NCI-H774 (cell line): ENCODE data around the gene RCSD1.

Experiments used
- DNase-seq: peaks from one replicate; lab custom pipeline; 2025; lab: John Stamatoyannopoulos, UW

RCSD1 gene

GRCh38 chr1:167643441-167643840 is 13.4 kb downstream of the RCSD1 start:
- no peak for DNase-seq

DNA sequence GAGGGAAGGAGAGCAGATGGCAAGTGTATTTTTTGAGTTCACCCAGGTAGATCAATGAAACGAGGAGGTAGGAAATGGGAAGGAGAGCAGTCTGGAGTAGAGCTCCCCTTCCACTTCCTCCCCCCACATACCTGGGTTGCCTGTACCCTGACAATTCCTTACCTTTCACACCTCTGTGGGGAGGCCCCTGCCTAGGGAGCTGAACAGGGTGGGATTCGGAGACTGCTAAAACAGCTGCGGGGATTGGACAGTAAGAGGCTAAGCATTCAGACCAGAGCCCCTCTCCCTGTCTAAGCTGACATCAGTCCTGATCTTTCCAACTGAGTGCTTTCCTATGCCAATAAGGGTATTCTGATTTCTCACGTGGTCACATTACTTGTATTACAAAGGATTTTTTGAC is 14.5 kb downstream of the RCSD1 start:
- DNase-seq = no peak

DNA sequence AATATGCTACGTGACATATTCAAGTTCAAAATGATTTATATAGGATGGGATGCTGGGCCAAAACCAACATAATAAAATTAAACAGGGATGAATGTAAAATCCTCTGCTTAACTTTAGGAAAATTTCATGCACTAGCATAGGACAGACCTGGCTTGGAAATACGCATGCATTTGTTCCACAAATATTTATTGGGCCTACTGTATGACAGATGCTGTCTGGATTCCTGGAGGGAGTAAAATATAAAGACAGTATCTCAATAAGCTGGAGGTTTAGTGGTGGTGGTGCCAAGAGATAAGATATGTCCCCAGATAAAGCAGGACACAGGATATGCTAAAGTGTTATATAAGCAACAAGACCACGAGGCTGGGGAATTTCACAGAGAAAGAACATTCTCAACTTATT is 15.1 kb downstream of the RCSD1 start:
- no peak for DNase-seq

GRCh38 chr1:167645625-167646414 is 15.8 kb downstream of the RCSD1 start:
- no peak for DNase-seq

- DNase-seq = no peak
These were observed 18.3 kb downstream of the RCSD1 start for GRCh38 chr1:167648252-167648849.

DNA sequence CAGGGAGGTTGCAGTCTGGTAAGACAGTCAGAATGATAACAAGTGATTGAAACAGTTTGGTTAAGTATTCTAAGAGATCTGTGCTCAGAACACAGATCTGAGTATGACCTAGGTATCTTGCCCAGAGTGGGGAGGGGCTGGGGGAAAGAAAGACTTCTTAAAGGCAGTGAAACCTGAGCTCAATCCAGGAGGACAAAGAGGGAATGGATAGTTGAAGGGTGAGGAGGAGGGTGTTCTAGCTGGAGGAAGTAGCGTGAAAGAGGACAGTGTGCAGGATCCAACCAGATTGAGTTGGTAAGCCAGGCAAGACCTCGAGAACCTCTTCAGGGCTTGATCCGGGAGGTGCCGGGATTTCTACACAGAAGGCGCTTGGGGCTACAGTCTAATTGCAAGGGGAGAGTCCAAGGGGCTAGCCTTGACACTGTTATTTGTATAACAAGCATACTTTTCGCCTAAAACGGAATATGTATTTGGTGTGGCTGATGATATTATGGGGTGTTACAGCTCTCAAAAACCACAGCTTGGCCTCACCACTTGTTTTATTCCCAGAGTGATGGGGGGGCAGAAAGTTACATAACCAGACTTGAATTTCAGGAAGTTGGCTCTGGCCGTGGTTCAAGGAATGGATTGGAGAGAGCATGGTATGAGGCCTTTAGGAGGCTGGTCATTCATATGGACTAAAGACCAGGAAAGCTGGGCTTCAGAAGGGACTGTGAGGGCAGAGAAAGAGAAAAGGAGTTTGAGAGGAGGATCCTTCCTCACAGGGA is 19.1 kb downstream of the RCSD1 start:
- no peak for DNase-seq

DNA sequence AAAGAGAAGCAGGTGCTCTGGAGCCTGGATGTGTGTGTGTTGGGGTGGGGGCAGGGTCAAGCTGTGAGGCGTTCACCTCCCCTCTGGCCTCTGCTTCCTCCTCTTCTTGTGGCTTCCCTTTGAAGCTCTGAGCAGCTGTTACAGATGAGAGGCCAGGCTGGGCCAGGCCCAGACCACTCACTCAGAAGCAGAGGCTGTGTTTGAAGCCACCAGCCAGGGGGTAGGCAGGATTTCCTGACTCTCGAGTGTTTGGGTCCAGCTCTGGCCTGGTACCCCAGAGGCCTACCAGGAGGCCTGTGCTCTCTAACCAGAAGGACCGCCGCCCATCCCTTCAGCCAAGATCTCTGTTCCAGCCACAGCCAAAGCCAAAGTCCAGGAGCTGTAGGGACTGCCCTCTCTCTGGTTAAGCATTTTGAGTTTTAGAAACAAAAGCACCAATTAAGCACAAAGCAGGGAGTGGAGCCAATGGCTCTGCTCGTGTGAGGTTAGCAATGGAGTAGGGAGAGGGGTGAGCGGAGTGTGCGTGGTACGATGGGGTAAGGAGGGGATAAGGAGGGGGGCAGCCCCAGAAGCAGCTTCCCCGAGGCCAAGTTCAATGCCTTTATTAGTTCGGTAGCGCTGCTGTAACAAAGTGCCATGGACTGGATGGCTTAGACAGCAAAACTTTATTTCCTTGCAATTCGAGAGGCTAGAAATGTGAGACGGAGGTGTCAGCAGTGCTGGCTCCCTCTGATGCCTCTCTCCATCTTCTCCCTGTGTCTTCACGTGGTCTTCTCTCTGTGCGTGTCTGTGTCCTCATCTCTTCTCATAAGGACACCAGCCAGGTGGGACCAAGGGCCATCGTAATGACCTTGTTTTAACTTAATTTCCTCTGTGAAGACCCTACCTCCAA is 20.5 kb downstream of the RCSD1 start:
- no peak for DNase-seq

DNA sequence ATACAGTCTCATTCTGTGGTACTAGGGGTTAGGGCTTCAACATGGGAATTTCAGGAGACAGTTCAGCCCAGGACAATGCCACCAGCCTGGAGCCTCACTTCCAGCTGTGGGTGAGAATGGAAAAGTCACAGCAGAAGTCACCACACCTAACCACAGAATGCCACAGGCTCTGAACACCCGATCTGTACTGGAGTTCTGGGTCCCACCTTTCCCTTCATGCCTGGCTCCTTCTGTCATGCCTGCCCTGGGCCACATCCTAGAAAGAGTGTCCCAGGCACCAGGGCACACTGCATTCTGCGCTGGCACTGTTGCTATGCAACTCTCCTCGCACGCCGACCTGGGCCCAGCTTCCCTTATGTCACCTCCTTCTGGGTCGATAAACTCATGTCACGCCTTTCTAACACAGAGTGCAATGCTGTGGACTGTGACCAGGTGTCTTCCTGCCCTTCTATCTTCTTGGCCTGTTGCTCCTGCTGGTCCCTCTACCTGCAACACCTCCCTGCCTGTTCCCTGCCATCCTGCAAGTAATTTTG is 21.2 kb downstream of the RCSD1 start:
- no peak for DNase-seq

GRCh38 chr1:167654975-167655575 is 25.0 kb downstream of the RCSD1 start:
- DNase-seq = no peak

- no peak for DNase-seq
These were observed 26.6 kb downstream of the RCSD1 start for GRCh38 chr1:167656657-167657056.

- DNase-seq = no peak
These were observed 28.7 kb downstream of the RCSD1 start for GRCh38 chr1:167658574-167659328.

DNA sequence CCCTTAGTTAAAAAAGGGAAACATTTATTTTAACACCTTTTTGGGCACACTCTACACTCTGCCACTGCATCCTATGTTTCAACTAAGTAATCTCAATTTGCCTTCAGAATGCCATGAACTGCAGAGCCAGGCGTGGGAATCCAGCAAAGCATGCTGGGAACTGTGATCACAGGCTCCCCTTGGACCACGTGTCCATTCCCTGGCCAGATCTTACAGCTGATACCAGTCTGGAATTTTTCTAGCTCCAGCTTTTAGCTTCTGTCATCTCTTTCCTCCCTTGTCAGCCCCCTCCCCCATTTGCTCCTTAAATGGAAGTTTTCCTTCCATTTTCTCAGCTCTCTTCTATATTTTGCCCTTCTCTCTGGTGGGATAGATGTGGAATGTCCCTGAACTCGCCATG is 29.4 kb downstream of the RCSD1 start:
- DNase-seq = no peak

- DNase-seq = no peak
These were observed 29.8 kb downstream of the RCSD1 start for GRCh38 chr1:167659881-167660280.

DNA sequence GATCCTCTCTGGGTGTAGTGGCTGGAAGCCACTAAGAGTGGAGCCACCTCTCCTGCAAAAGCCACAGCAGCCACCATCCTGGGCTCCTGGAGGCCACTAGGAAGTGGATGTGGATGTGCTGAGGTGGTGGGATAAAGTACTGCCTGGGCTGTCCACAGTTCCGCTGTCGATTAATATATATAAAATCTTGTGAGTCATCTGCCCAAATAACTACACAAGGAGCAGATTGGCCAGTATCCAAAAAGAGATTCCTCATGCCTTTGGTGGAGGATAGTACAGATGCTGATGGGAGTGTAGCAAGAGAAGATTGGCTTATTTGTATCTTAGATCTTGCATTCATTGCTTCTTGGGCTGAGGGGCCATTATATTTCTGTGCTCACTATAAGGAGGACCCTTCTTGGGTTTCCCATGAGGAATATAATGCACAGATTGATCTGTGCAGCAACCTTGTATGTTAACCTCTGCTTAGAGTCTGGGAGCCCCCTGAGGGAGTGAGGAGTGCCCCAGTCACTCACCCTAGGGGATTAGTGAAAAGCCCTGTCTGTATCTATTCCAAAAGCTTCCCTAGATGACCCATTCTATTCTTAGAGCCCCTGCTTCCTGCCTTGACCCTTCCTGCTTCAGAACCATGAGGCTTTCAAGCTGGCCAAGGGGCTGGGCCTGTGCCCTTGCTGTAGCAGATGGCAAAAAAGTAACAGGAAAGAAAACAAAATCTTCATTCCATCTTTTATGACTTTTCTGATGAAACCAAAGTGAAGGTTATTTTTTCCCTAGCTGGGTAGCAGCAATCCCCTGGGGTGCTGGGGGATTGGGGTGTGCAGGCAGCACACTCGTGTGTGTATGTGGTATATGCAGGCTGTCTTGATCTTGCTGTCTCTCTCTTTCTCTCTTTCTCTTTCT is 31.7 kb downstream of the RCSD1 start:
- no peak for DNase-seq

- no peak for DNase-seq
These were observed 33.2 kb downstream of the RCSD1 start for GRCh38 chr1:167663002-167663772.

- no peak for DNase-seq
These were observed 35.4 kb downstream of the RCSD1 start for GRCh38 chr1:167665469-167665868.

- no peak for DNase-seq
These were observed 36.4 kb downstream of the RCSD1 start for GRCh38 chr1:167666416-167666815.

- DNase-seq = no peak
These were observed 37.5 kb downstream of the RCSD1 start for GRCh38 chr1:167667536-167667935.

GRCh38 chr1:167668108-167668507 is 38.1 kb downstream of the RCSD1 start:
- DNase-seq = no peak
